CMK (cell line): Measurements from ENCODE around the gene KCNQ1OT1.

Experiments used
- DNase-seq: peaks from one replicate; pipeline ENCODE4 v3.0.0-alpha.2; 2010; ENCODE audit warnings: low read depth

The KCNQ1OT1 gene

DNA sequence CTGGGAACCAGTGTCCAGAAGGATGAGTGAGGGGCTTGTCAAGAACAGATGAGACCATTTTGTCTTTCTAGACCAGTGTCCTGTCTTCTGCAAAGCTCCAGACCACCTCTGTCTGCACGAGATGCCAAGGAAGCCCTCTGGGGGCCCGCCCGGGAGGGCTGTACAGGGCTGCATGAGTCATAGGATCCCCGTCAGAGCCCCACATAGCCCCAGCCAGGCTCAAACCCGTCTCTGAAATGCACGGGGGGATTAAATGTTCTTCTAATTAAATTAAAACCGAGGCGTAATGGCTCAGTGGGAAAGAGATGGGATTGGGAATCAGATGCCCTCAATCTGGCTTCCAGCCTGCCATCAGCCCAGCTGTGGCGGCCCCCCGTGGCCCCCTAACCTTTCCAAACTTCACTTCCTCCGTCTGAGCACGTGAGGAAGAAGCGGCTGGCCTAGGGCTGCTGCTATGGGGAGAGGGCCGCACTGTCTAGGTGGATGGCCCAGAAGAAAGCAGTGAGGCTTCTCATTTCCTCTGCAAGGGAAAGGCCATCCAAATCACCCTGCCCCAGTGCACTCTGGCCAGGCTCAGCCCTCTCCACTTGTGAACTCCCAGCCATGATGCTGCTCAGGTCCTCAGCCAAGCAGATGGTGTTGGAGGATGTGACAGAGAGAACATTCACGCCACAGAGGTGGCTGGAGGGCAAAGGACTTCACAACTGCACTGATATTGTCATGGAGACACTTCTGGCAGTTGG, 32.8 kb downstream of the KCNQ1OT1 start:
- DNase-seq = no peak

DNA sequence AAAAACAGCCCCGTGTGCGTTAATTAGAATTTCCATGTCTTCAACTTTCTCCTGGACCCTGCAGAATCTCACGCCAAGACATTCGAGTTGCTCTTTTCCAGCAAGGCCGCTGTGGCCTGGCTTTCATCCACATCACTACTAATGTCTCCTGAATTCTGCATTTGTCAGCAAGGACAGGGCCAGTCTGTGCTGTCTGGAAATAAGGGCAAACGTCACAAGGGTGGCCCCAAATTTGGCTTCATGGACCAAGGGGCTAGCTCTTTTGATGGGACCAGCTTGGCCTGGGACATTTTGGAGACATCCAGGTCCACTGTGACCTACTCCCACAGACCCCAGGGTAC, 33.4 kb downstream of the KCNQ1OT1 start:
- DNase-seq = no peak

GRCh38 chr11:2665526-2666400, 34.0 kb downstream of the KCNQ1OT1 start:
- DNase-seq = no peak

DNA sequence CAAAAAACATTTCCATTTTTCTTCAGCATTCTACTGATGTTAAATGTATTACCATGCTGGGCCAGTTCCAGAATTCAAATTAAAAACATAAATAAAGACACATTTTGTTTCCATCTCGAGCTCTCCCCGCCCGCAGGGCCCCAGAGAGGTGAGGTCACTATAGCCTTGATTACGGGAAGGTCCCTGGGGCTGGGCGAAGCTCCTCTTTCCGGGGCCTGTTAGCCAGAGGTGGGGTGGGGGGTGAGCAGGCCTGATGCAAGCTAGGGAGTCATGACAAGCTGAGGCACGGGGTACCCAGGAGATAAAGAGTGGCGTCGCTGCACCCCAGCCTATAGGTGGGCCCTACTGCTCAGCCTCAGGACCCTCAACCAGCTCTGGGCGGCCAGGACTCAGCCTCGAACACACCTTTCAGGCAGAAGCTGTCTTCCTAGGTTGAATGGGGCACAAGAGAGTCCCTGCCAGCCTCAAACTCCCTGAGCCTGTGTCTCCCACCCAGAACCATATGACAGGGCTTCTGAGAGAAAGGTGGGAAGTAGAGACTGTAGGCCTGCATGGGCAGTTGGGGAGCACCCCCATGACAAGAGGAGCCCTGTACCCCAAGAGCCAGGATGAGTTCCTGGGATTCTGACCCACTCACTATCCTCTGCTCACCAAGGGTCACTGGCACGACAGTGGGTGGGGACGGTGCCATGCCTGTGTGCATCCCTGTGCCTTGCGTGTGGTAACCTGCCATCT, 34.8 kb downstream of the KCNQ1OT1 start:
- DNase-seq = no peak

GRCh38 chr11:2664376-2664775, 35.4 kb downstream of the KCNQ1OT1 start:
- DNase-seq = no peak

DNA sequence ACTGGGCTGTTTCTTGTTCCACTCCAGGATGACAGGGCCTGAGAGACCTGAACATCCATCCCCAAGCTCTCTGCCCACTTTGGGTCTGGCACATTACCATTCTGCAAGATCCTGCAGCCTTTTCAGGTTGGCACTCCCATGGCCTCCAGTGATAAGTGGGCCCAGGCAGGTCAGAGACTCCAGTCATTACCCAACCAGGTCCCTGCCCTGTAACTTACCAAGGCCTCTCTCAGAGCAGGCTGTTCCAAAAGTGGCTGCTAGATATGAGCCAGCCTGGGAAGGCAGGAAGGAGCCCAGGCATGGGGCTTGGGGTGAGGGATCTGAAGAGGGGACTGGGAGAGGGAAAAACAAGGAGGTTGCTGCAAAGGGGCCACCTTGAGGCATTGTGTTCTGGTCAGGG, 35.9 kb downstream of the KCNQ1OT1 start:
- no peak for DNase-seq

GRCh38 chr11:2663506-2663905, 36.3 kb downstream of the KCNQ1OT1 start:
- no peak for DNase-seq

DNA sequence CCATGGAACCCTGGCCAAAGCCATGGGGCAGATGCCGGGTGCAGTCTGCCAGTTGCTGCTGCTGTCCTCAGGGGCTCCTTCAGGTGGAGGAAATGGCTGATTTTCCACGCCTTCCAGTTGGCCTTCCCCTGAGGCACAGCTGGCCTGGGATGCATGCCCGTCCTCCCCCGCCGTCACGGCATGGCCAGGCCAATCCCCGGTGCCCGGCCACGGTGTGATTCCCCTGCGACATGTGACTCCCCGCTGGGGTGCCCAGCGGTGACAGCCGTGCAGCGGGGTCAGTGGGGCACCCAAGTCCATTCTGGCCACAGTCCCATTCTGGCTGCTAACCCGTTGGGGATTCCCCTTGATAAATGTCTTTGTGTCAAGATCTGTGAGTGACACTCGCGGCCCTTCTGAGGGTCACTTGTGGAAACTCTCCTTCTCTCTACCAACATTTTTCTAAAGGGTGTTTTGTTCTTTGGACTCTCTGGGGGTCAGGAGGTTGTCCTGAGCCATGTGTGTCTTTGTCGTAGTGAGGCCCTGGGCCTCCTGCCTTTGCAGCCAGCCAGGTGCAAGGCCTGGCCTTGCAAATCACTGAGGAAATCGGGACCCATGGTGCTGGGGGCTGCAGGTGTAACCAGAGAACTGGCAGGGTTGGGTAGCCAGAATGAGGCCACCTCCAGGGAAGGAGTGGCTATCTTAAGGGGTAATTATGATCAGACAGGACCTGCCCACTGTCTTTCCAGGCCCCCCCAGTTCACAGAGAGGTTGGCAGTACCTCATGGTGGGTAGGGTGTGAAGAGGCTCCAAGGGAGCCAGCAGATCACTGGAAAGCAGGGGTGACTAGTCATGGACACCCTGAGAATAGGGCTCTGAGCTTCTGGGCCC, 37.1 kb downstream of the KCNQ1OT1 start:
- DNase-seq = no peak

DNA sequence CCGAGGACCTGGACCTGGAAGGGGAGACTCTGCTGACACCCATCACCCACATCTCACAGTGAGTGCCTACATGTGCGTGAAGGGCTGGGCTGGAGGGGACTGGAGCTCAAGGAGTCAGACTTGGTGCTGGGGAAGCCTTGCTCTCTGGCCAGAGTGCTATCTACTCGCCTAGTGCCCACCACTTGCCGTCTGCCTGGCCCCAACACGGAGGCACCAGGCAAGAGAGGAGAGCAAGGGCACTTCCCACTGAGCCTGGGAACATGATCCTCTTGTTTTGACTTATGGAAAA, 37.8 kb downstream of the KCNQ1OT1 start:
- no peak for DNase-seq

DNA sequence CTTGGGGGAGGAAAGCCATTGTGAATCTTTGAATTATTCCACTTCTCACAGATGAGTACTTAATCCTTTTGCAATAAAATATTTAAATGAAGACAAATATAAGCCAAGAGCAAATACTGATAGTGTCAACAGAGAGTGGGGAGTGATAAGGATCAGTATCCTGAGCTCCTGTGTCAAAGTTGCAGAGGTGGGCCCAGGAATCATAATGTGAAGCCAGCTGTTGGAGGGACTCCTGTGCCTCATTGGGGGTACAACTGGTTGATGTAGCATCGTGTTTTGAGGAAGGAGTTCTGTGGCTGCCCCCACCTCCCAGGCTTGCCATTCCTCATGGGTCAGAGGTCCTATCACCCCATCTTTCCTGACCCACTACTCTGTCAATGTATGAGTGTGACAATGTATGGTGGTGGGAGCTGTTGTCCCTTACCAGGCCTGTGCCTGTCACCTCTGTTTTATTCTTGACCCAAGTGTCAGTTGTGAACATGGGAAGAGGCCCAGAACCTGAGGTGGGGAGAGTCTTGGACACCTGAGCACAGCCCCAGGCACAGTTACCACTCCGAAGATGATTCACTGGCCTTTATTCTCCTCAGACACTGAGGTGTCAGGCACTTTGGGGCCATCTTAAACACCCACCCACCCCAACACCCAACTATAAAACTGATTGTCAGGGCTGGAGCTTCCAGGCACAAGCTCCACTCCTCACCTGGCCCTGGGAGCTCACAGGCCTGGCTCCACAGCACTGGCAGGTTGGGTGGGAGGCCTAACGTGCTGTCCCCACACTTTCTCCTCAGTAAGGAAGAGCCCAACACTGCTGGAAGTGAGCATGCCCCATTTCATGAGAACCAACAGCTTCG, 38.4 kb downstream of the KCNQ1OT1 start:
- DNase-seq = no peak

DNA sequence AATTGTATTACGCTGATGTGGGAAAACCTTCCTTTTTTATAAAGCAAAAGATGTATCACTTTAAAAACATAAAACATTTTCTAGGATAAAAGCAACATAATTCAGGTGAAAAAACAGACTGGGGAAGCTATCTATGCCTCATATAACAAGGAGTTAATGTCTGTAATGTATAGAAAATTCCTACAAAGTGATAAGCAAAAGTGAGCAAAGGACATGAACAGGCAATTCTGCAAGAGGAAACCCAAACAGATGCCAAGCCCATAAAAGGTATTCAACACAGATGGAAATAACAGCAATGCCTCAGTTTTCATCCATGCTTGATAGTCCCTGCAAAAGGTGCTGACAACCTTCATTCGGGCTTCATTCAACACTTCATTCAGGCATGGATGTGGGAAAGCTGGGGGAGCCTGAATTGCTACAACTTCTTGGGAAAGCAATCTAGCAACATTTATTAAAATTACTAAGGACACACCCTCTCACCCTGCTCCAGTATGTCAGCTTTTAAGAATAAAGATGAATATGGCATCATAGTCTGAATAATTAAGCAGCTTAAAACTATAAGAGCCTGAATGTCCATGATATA, 39.3 kb downstream of the KCNQ1OT1 start:
- DNase-seq = no peak

- DNase-seq = no peak
Observed at GRCh38 chr11:2657697-2658284, 42.0 kb downstream of the KCNQ1OT1 start.

DNA sequence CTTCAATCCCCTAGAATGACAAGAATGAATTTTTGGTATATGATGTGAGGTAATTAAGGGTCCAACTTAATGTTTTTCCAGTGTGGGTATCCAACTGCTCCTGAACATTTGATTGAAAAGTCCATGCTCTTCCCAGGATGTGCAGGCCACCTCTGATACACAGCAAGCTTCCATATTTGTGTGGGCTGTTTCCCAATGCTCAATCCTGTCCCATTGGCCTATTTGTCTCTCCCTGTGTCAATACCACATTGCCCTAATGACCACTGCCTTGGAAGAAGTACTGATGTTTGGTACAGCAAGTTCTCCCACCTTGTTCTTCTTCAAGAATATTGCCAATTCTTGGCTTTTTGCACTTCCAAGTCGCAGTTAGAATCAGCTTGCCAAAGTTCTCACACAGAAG, 42.9 kb downstream of the KCNQ1OT1 start:
- DNase-seq = no peak

DNA sequence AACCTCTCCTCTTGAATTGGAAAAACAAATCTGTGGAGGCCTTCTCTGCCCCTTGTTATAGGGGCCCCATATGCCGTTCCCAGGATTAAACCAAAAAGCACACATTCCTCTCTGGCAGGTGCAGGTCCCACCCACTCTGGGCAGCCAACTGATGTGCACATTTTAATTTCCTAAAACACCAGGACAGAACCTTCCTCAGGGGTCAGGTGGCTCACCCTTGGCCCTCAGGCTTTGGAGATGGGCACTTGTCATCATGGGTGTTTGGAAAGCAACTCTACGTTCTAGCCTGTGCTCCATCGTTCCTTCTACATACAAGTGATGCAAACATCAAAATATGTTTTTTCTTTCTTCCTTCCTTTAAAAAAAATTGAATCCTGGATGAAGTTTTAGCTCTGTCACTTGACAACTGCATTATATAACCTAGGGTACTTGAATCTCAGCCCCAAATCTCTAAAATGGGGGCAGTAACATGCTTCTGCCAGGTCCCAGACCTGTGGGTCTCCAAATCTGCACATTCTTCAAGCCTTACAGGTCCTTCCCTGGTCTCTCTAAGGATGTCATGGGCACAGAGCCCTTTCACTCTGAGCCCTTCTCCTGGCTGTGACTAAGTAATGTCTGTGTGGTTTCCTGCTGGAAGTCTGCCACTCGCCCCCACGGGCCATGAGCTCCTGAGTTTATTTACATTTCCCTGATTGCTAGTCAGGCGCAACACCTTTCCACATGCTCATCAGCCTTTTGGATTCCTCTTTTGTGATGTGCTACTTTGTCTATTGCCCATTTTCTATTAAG, 43.8 kb downstream of the KCNQ1OT1 start:
- DNase-seq = no peak

- DNase-seq = no peak
Observed at GRCh38 chr11:2655016-2655719, 44.6 kb downstream of the KCNQ1OT1 start.

DNA sequence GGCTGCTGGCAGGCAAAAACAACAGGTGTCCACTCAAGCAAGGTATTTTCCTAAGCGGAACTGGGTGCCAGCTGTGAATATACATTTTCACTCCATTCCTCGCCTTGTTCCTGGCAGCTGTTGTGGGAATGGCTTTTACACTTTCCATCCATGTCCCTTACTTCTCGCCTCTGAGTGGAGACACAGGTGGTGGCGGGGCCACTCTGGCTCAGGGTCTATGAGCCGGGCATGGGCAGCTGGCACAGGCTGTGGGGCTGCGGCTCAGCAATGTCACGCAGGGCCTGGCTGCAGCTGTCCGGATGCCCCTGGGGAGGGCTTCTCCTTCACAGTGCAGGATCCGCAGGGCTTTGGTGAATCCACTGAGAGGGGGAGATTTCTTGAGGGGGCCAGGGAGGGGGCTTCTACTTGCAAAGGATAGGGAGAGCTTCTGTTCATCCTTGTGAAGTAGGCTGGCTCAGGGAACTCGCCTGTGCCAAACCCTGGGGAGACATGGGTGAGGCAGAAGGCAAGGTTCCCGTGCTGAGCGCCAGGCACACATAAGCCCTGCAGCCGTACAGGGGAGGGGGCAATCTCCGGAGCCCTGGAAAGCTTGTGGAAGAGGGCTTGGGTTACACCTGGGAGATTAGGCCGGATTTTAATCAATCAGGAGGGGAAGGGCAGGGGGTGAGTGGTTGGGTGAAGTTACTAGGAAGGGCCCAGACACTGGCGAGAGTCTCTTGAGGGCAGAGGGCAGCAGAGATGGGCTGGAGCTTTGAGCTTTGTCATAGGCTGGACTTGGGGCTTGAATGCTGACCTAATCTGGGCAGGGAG, 45.7 kb downstream of the KCNQ1OT1 start:
- no peak for DNase-seq

DNA sequence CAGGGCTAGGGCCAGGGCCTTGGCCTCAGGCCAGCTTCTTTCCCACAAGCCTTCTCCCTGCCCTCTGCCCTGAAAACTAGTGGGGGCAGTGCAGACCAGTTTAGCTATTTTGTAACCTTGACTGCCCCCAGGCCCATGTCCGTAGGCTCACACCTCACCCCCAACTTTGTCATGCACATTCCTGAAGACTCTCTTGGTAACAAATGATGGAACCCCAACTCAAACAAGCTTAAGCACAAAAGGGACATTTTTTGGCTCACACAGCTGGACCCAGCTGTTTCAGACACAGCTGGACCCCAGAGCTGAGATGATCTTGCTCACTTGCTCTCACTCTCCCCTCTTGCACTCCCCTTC, 46.6 kb downstream of the KCNQ1OT1 start:
- no peak for DNase-seq
